ENCODE data around the gene SKAP2.

GRCh38 chr7:26657686-26658388 is 206.6 kb downstream of the SKAP2 start:
- TF ChIP-seq CTCF (IDR thresholded peaks at IDR 0.05): no peak
- no peak for TF ChIP-seq POLR2A (IDR thresholded peaks at IDR 0.05)
